ENCODE data around the gene ADAT2.

Gene ADAT2

DNA sequence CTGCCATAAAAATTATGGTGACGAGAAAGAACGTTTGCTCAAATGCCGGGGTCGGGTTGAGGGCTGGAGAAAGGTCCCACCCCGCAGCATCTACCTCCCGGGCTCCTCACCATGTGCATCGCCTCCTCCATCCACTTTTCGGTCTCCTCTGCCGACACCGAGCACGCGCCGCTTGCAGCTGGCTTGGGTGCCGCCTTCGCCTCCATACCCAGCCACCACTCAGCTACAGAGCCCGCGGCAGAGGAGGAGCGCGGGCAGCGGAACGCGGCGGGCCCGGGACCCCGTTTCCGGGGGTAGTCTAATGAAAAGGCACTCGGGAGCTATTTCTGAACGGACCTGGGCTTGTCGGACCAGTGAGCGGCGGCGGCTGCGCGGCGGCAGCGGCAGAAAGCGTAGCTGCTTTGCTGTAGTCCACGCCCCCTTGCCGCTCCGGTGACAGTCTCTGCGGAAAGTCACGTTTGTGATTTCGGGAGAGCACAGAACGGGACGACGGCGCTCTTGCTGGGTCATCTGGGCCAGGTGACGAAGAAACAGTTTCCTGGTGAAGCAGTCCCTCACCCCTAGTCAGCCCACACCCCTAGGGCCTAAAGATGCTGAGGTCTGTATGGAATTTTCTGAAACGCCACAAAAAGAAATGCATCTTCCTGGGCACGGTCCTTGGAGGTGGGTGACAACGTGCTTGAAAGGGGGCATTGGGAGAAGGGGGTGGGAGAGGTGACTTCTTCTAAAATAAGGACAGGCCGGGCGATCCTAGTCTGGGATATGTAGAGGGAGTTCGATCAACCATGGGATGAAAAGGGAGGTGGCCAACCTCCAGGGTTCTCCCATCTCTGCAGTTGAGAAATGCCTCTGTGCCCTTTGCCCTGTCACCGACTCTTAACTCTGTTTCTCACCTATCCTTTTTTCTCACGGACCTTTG lies at the start of gene ADAT2, which contains the start of gene PEX3:
Gene ADAT2, minus strand, starts transcription at position 243 of the 919 bp plus-strand sequence. Its CDS starts 37 bp downstream, at position 206.
Gene PEX3, plus strand, starts transcription at position 353 of the 919 bp plus-strand sequence. Its CDS starts 238 bp downstream, at position 591.
- TF ChIP-seq, protein P1, sequence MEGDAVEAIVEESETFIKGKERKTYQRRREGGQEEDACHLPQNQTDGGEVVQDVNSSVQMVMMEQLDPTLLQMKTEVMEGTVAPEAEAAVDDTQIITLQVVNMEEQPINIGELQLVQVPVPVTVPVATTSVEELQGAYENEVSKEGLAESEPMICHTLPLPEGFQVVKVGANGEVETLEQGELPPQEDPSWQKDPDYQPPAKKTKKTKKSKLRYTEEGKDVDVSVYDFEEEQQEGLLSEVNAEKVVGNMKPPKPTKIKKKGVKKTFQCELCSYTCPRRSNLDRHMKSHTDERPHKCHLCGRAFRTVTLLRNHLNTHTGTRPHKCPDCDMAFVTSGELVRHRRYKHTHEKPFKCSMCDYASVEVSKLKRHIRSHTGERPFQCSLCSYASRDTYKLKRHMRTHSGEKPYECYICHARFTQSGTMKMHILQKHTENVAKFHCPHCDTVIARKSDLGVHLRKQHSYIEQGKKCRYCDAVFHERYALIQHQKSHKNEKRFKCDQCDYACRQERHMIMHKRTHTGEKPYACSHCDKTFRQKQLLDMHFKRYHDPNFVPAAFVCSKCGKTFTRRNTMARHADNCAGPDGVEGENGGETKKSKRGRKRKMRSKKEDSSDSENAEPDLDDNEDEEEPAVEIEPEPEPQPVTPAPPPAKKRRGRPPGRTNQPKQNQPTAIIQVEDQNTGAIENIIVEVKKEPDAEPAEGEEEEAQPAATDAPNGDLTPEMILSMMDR (IDR thresholded peaks at IDR 0.05; ENCODE audit: control insufficient read depth, insufficient read depth, low read depth, low read length, missing control alignments) = no peak
- peak within 1 kb of the TSS; percentile 78 for H3K4me3 ChIP-seq (ENCODE audit: control insufficient read depth, low read depth, low read length)
- DNase-seq (ENCODE audit: low read depth) = peak; percentile 76

DNA sequence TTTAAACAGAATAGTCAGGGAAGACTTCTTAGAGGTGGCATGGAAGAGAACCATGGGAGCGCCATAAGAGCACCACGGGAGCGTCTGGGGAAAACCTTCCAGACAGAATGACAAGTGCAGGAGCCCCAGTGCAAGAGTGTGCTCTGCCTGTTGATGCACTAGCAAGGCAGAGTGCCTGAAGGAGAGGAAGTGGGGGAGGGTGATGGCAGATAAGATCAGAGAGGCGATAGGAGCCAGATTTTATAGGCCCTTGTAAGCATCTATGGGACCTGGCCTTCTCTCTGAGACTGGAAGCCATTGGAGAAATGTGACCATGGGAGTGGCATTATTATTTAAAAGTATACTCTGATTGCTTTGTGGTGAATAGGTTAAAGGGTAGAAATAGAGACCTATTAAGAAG lies 47.9 kb upstream of the ADAT2 start:
- H3K4me3 ChIP-seq (ENCODE audit: control insufficient read depth, low read depth, low read length) = no peak overlapping the region
- TF ChIP-seq, protein P1 (IDR thresholded peaks at IDR 0.05; ENCODE audit: control insufficient read depth, insufficient read depth, low read depth, low read length, missing control alignments) = no peak
- no peak for DNase-seq (ENCODE audit: low read depth)

DNA sequence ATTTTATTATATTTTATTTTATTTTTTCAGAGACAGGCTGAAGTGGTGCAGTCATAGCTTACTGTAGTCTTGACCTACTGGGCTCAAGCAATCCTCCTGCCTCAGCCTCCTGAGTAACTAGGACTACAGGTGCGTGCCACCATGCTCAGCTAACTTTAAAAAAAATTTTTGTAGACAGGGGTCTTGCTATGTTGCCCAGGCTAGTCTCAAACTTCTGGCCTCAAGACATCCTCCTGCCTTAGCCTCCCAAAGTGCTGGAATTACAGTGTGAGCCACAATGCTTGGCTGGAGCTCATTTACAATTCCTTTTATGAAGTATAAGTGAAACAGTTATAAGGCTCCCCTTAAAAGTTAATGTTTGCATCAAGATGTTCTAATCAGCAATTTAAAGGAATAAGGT lies 46.5 kb upstream of the ADAT2 start:
- DNase-seq (ENCODE audit: low read depth) = no peak
- H3K4me3 ChIP-seq (ENCODE audit: control insufficient read depth, low read depth, low read length) = no peak overlapping the region
- TF ChIP-seq, protein P1 (IDR thresholded peaks at IDR 0.05; ENCODE audit: control insufficient read depth, insufficient read depth, low read depth, low read length, missing control alignments) = no peak

DNA sequence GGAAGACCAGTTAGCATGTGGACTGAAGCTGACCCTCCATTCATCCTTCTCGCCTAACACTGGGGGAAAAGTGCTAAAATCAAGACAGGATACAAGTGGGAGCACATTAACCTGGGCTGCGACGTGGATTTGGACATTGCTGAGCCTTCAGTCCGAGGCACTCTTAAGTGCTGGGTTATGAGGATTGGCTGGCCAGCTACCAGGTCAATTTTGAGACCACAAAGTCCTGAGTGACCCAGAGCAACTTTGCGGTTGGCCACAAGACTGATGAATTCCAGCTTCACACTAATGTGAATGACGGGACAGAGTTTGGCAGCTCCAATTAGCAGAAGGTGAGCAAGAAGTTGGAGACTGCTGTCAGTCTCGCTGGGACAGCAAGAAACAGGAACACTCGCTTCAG lies 40.3 kb upstream of the ADAT2 start:
- no peak overlapping the region for H3K4me3 ChIP-seq (ENCODE audit: control insufficient read depth, low read depth, low read length)
- DNase-seq (ENCODE audit: low read depth) = no peak
- TF ChIP-seq, protein P1 (IDR thresholded peaks at IDR 0.05; ENCODE audit: control insufficient read depth, insufficient read depth, low read depth, low read length, missing control alignments) = no peak

DNA sequence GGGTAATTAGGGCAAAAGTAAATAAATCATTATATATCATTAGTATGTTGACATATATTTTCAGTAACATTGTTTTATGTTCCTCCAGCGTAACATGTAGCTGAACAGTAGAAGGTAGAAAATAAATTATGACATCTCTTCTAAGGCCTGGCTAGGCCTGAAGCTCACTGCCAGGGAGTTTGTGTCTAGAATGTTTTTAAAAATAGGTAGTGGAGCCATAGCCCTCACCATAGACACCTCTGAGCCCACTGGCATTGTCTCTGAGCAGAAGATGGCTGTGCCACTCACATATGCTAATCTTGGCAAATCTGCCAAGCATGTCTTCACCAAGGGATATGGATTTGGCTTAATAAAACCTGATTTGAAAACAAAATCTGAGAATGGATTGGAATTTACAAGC lies 39.7 kb upstream of the ADAT2 start:
- DNase-seq (ENCODE audit: low read depth) = no peak
- TF ChIP-seq, protein P1 (IDR thresholded peaks at IDR 0.05; ENCODE audit: control insufficient read depth, insufficient read depth, low read depth, low read length, missing control alignments) = no peak
- H3K4me3 ChIP-seq (ENCODE audit: control insufficient read depth, low read depth, low read length) = no peak overlapping the region

DNA sequence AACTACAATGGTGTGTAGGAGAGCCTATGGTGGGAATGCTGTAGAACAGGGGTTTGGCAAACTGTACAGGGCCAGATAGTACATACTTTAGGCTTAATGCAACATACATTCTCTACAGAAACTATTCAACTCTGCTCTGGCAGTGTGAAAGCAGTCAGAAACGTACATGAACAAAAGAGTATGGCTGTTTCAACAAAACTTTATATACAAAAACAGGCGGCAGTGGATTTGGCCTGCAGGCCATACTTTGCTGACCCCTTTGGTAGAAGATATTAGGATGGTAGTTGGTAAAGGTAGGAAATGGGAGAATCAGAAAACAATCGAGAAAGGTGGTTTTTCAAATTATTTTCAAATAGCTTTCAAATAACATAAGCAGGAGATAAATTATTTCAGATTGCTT lies 36.3 kb upstream of the ADAT2 start:
- no peak for DNase-seq (ENCODE audit: low read depth)
- TF ChIP-seq, protein P1 (IDR thresholded peaks at IDR 0.05; ENCODE audit: control insufficient read depth, insufficient read depth, low read depth, low read length, missing control alignments) = no peak

More for the DNA sequence above, 36.3 kb upstream of the ADAT2 start:
- no peak overlapping the region for H3K4me3 ChIP-seq (ENCODE audit: control insufficient read depth, low read depth, low read length)
